ENCODE results near the gene MMP14.
A peak's percentile ranks its signal among the peaks of the same experiment; 100 is the strongest.
"Not testable (repeated sequence)": the region's sequence is repeated elsewhere in the genome, so short reads cannot be mapped to it uniquely, and the experiment has no call there.

MMP14 gene

GRCh38 chr14:22836301-22837113, at the start of gene MMP14:
TSS of gene MMP14 (plus strand) at chr14:22836585. CDS start at chr14:22836818, 233 bp downstream.
- peak; percentile 93 for DNase-seq

GRCh38 chr14:22786685-22787084, 49.7 kb upstream of the MMP14 start:
- no peak for DNase-seq

DNA sequence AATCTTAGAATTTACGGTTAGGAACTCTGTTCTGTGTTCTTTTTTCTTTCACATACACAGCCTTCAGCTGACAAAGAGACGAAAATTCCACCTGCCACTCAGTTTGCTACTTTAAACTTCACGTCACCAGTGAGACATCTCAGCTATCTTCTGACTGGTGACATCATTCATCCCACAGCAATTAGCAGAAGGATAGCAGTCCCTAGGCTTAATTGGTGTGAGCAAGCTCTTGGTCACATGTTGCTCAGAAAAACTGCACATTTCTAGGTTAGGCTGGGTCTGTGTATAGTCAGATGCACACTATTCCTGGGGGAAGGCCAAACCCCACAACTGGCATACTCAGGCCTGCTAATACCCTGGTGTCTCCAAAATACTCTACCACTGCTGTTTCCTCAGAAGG, 45.1 kb upstream of the MMP14 start:
- DNase-seq: no peak

DNA sequence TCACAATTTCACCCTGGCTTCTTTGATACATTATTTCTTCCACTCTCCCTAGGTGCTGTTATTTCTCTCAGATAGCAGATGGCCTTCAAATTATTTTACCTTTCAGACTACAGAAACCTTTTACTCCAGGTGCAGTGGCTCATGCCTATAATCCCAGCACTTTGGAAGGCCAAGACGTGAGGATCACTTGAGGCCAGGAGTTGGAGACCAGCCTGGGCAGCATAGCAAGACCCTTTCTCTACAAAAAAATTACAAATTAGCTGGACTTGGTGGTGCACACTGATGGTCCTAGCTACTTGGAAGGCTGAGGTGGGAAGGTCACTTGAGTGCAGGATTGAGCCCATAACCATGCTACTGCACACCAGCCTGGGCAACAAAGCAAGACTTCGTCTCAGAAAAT, 44.2 kb upstream of the MMP14 start:
- no peak for DNase-seq

- DNase-seq: not testable (repeated sequence)
Observed at GRCh38 chr14:22793550-22793949, 42.8 kb upstream of the MMP14 start.

DNA sequence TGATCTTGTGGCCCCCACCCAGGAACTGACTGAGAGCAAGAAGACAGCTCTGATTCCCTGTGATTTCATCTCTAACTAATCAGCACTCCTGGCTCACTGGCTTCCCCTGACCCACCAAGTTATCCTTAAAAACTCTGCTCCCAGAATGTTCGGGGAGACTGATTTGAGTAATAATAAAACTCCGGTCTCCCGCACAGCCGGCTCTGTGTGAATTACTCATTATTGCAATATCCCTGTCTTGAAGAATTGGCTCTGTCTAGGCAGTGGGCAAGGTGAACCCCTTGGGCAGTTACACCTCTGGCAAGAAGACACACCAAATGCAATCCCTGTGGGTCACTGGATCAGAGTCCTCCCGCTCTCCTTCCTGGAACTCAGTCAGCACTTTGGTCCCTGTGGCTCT, 42.4 kb upstream of the MMP14 start:
- no peak for DNase-seq

- DNase-seq: no peak
Observed at GRCh38 chr14:22794551-22794951, 41.8 kb upstream of the MMP14 start.

- DNase-seq: no peak
Observed at GRCh38 chr14:22796087-22796707, 40.2 kb upstream of the MMP14 start.

DNA sequence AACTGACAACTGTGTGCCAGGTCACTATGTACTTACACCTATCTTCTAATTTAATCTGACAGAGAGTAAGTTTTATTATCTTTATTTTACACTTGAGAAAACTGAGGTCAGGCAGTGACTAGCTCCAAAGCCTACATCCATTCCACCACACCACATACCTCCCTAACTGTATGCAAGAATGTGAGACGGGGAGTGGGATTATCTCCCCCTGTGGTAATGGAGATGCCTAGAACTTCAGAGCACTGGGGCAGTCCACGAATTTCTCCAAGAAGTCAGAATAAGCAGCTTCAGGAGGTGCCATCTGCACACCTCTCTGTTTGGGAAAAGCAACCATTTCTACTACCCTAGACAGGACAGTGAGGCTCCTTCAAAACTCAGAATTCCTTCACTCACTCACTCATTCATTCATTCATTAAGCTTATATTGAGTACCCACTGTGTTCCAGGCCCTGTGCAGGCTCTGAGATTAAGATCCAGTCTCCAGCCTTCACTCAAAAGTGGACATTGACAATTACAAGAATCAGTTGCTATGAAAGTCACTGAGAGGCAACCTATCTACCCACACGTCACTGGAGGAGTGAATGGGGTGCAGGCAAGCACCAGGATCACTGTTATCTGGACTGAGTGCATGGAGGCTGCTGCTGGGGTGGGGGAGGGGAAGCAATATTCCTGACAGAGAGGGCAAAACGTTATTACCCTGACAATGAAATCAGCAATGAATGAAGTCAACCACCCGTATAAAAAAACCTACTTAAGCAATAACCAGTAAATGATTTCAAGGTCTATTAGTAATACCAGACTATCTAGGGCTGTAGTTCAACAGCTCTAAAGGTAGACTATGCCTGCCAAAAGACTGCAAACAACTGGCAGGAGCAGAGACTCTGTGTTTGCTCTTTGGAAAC, 39.1 kb upstream of the MMP14 start:
- no peak for DNase-seq

GRCh38 chr14:22798528-22798927, 37.9 kb upstream of the MMP14 start:
- DNase-seq: no peak

DNA sequence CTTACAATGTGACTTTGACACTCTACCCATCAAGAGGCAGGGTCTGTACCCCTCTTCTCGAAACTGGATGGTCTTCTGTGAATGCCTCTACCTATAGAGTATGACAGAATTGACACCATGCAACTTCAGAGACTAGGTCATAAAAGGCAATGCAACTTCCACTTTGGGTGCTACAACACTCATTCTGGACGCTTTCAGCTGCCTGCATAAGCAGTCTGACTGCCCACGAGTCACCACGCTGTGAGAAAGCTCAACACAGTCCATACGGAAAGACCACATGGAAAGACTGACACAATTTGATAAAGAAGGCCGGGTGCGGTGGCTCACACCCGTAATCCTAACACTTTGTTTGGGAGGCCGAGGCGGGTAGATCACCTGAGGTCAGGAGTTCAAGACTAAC, 36.0 kb upstream of the MMP14 start:
- DNase-seq: no peak

DNA sequence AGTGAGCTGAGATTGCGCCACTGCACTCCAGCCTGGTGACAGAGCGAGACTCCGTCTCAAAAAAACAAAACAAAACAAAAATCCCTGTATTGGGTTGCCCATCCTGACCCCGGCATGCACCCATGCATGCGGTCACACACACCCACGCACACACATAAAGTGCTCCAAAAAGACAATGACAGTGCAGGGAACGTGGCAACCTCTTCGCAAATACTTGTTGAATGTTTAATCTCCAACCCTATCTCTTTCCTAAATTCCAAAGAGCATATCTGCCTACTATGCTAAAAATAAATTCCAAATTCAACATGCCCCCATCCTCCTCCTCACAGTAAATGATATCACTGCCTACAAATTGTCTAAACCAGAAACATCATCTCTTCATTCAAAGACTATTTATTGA, 34.7 kb upstream of the MMP14 start:
- no peak for DNase-seq

DNA sequence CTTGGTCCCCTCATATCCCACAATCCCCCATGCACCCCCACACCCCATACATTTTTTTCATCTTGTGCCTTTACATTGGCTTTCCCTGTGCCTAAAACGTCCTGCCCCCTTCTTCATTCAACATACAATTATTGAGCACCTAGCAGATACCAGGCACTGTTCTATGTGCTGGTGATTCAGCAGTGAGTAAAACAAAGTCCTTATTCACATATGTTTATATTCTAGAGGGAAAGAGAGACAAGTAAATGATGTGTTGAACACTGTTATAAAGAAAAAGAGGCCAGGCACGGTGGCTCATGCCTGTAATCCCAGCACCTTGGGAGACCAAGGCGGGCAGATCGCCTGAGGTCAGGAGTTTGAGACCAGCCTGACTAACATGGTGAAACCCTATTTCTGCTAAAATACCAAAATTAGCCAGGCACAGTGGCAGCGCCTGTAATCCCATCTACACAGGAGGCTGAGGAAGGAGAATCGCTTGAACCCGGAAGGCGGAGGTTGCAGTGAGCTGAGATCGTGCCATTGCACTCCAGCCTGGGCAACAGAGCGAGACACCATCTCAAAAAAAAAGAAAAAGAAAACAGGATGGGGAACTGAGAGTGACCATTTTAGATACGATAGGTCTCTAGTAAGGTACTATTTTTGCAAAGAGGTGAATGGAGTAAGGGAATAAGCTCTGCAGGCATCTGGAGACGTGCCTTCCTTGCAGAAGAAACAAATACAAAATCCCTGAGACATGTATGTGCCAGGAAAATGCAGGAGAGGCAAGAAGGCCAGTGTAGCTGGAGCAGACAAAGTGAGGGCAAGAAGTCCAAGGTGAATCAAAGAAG, 33.3 kb upstream of the MMP14 start:
- no peak for DNase-seq

DNA sequence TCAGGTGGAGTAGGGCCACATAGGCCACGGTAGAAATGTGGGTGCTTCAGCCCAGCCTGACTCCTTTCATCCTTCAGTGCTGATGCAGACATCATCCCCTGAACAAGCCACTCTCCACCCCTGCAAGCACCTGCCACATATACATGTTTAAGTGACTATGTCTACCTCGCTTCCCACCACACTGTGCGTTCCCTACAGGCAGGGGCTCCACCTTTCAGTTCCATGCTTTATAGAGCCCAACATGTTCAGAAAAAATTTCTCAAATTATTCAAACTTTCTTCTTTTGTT, 32.8 kb upstream of the MMP14 start:
- no peak for DNase-seq

DNA sequence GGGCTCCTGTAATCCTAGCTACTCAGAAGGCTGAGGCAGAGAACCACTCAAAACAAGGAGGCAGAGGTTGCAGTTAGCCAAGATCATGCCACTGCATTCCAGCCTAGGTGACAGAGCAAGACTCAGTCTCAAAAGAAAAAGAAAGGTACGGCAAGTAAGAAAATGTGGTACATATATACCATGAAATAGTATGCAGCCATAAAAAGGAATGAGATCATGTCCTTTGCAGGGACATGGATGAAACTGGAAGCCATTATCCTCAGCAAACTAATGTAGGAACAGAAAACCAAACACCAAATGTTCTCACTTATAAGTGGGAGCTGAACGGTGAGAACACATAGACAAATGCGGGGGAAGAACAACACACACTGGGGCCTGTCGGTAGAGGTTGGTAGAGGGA, 31.1 kb upstream of the MMP14 start:
- DNase-seq: not testable (repeated sequence)

- DNase-seq: no peak
Observed at GRCh38 chr14:22807432-22808087, 28.8 kb upstream of the MMP14 start.

GRCh38 chr14:22808388-22809209, 27.8 kb upstream of the MMP14 start:
- DNase-seq: no peak

- no peak for DNase-seq
Observed at GRCh38 chr14:22811722-22812121, 24.7 kb upstream of the MMP14 start.

- DNase-seq: no peak
Observed at GRCh38 chr14:22812744-22813143, 23.6 kb upstream of the MMP14 start.

- DNase-seq: no peak
Observed at GRCh38 chr14:22813145-22813544, 23.2 kb upstream of the MMP14 start.

DNA sequence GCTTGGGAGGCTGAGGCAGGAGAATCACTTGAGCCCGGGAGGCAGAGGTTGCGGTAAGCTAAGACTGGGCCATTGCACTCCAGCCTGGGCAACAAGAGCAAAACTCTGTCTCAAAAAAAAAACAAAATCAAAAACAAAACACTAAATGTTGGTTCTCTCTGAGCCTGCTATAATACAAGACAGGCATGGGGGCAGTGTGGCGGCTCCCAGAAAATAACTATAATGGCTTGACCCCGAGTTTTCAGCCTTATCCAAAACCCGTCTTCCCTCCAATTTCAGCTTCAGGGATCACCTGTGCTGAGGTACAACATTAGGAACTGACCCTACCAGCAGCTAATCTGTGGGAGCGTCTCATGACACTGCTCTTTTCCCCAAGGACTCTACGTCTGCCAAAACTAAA, 22.0 kb upstream of the MMP14 start:
- DNase-seq: no peak

Data from left hindlimb (tissue), 1 donor.